Vagina (tissue), 2 donors: ENCODE data around the gene ADARB2. TPM values are rescaled to one million over a fixed set of nuclear protein-coding genes. Genes with fewer than 3 reads are reported as not detected.

Experiments used
- DNase-seq, 2 donors: peaks; one replicate each; pipeline ENCODE4 v3.0.0-alpha.2; 2017; ENCODE audit errors: extremely low spot score in 2 of 2
- H3K27ac ChIP-seq: fragments of 200-600 bp; sonication (generic); one replicate; pipeline ENCODE4 v1.5.1; 2019
- H3K27me3 ChIP-seq: fragments of 200-600 bp; sonication (generic); one replicate; pipeline ENCODE4 v1.5.1; 2019
- H3K36me3 ChIP-seq, 2 donors: fragments of 200-600 bp; sonication (generic); one replicate each; pipeline ENCODE4 v1.5.1; 2017 to 2019
- H3K4me1 ChIP-seq: fragments of 200-600 bp; sonication (generic); one replicate; pipeline ENCODE4 v1.5.1; 2019
- H3K4me3 ChIP-seq, 2 donors: fragments of 200-600 bp; sonication (generic); 1 replicate in 1 of 2; 2 replicates in 1 of 2; pipeline ENCODE4 v1.5.1; 2016 to 2019
- H3K9me3 ChIP-seq: fragments of 200-600 bp; sonication (generic); one replicate; pipeline ENCODE4 v1.5.1; 2019
- CTCF ChIP-seq, 3 experiments: fragments of 450-650 bp in 2 of 3; fragments of 200-600 bp in 1 of 3; sonication (generic) in 1 of 3; IDR thresholded peaks; one replicate each; pipeline ENCODE4 v1.5.1; 2017 to 2019; ENCODE audit warnings: antibody characterized with exemption in 3 of 3, mild to moderate bottlenecking in 2 of 3, moderate library complexity in 2 of 3
- POLR2A ChIP-seq, 2 donors: fragments of 450-650 bp; IDR thresholded peaks; one replicate each; pipeline ENCODE4 v1.6.1; 2017; ENCODE audit warnings: antibody characterized with exemption in 2 of 2, mild to moderate bottlenecking in 2 of 2, moderate library complexity in 2 of 2
- POLR2AphosphoS5 ChIP-seq, 2 donors: sonication (generic); formaldehyde crosslinking; IDR thresholded peaks; one replicate each; pipeline ENCODE4 v1.9.0; 2017; ENCODE audit warnings: antibody characterized with exemption in 2 of 2, mild to moderate bottlenecking in 2 of 2, low read depth in 1 of 2; ENCODE audit not compliant: insufficient read depth in 1 of 2
- intact Hi-C: fragments of 100-400 bp; cut with DNase I; formaldehyde crosslinking; loops from one replicate; pipeline ENCODE4 v1.15.1; 2023
- total RNA-seq: library from RNA; depleted of rRNA; stranded (reverse); fragments of >200 nt; gene quantifications from one replicate; pipeline ENCODE4 v1.2.3, GENCODE V29; 2016

Gene ADARB2
- total RNA-seq, 1 donor from 2014 or later, result 3.4 TPM

- TF ChIP-seq POLR2AphosphoS5 (IDR thresholded peaks at IDR 0.05; ENCODE audit: insufficient read depth in 1 of 2, low read depth in 1 of 2) (no peak), POLR2A (IDR thresholded peaks at IDR 0.05) (no peak), CTCF (IDR thresholded peaks at IDR 0.05) (no peak)
- no peak for DNase-seq
Observed at GRCh38 chr10:1660815-1661214, 76.5 kb downstream of the ADARB2 start.

GRCh38 chr10:1660386-1660785 lies 76.9 kb downstream of the ADARB2 start:
- no peak for DNase-seq

More at GRCh38 chr10:1660815-1661214, 76.5 kb downstream of the ADARB2 start:
- intact Hi-C loops, result no loop called here
- Histone ChIP-seq H3K9me3 (no peaks in the 10 kb centered on the region), H3K4me1 (no peaks in the 10 kb centered on the region), H3K36me3 (no peaks in the 10 kb centered on the region), H3K27me3 (no peaks in the 10 kb centered on the region), H3K4me3 (no peak overlapping the region), H3K27ac (no peak overlapping the region)

GRCh38 chr10:1659221-1659791 lies 78.0 kb downstream of the ADARB2 start:
- intact Hi-C loops, result no loop called here
- no peak for DNase-seq
- Histone ChIP-seq H3K9me3 (no peaks in the 10 kb centered on the region), H3K36me3 (no peaks in the 10 kb centered on the region), H3K4me1 (no peaks in the 10 kb centered on the region), H3K4me3 (no peak overlapping the region), H3K27ac (no peak overlapping the region), H3K27me3 (no peaks in the 10 kb centered on the region)
- TF ChIP-seq POLR2AphosphoS5 (IDR thresholded peaks at IDR 0.05; ENCODE audit: insufficient read depth in 1 of 2, low read depth in 1 of 2), result no peak
- no peak for TF ChIP-seq CTCF (IDR thresholded peaks at IDR 0.05)
- no peak for TF ChIP-seq POLR2A (IDR thresholded peaks at IDR 0.05)

More at GRCh38 chr10:1660386-1660785, 76.9 kb downstream of the ADARB2 start:
- no peaks in the 10 kb centered on the region for H3K36me3 ChIP-seq
- no peak for TF ChIP-seq POLR2AphosphoS5 (IDR thresholded peaks at IDR 0.05; ENCODE audit: insufficient read depth in 1 of 2, low read depth in 1 of 2)
- no peak for TF ChIP-seq CTCF (IDR thresholded peaks at IDR 0.05)
- no peak for TF ChIP-seq POLR2A (IDR thresholded peaks at IDR 0.05)
- H3K4me1 ChIP-seq, result no peaks in the 10 kb centered on the region
- no peaks in the 10 kb centered on the region for H3K27me3 ChIP-seq
- H3K9me3 ChIP-seq, result no peaks in the 10 kb centered on the region
- intact Hi-C loops, result no loop called here
- H3K4me3 ChIP-seq, result no peak overlapping the region
- no peak overlapping the region for H3K27ac ChIP-seq

- Histone ChIP-seq H3K27ac (no peak overlapping the region), H3K9me3 (no peaks in the 10 kb centered on the region), H3K4me3 (no peak overlapping the region), H3K36me3 (no peaks in the 10 kb centered on the region), H3K27me3 (no peaks in the 10 kb centered on the region), H3K4me1 (no peaks in the 10 kb centered on the region)
- no peak for TF ChIP-seq CTCF (IDR thresholded peaks at IDR 0.05)
- TF ChIP-seq POLR2AphosphoS5 (IDR thresholded peaks at IDR 0.05; ENCODE audit: insufficient read depth in 1 of 2, low read depth in 1 of 2), result no peak
- no peak for TF ChIP-seq POLR2A (IDR thresholded peaks at IDR 0.05)
- DNase-seq, result no peak
- intact Hi-C loops, result no loop called here
Observed at GRCh38 chr10:1658658-1659057, 78.7 kb downstream of the ADARB2 start.

GRCh38 chr10:1657479-1657878 lies 79.8 kb downstream of the ADARB2 start:
- intact Hi-C loops, result no loop called here
- H3K4me1 ChIP-seq, result no peaks in the 10 kb centered on the region
- no peak overlapping the region for H3K27ac ChIP-seq
- no peak for DNase-seq
- H3K36me3 ChIP-seq, result no peaks in the 10 kb centered on the region
- no peaks in the 10 kb centered on the region for H3K27me3 ChIP-seq
- no peaks in the 10 kb centered on the region for H3K9me3 ChIP-seq
- no peak overlapping the region for H3K4me3 ChIP-seq
- no peak for TF ChIP-seq POLR2A (IDR thresholded peaks at IDR 0.05)
- no peak for TF ChIP-seq CTCF (IDR thresholded peaks at IDR 0.05)
- TF ChIP-seq POLR2AphosphoS5 (IDR thresholded peaks at IDR 0.05; ENCODE audit: insufficient read depth in 1 of 2, low read depth in 1 of 2), result no peak
